Measurements from ENCODE around the gene PTPRF. TPM values are rescaled to one million over a fixed set of nuclear protein-coding genes. Genes with fewer than 3 reads are reported as not detected.

PTPRF gene
- 28.6 and 56.3 TPM in 2 replicates for total RNA-seq

GRCh38 chr1:43530483-43531106, at the start of gene PTPRF:
Gene PTPRF (plus strand): TSS chr1:43530883. CDS start chr1:43545076, 14,193 bp downstream.

Other genes with a start within 250 kb of the PTPRF start
- gene C1orf210, start 245.3 kb upstream of the PTPRF start, total RNA-seq, result not detected in 2 replicates
- gene TIE1, start 229.9 kb upstream of the PTPRF start, total RNA-seq, result 962 and 1,146 TPM in 2 replicates
- gene MPL, start 193.1 kb upstream of the PTPRF start, total RNA-seq, result 0.09 and 0.11 TPM in 2 replicates
- 8.3 and 10.1 TPM in 2 replicates for gene CDC20, start 171.9 kb upstream of the PTPRF start, total RNA-seq
- gene ELOVL1, start 162.9 kb upstream of the PTPRF start, total RNA-seq, result 38.4 and 54.4 TPM in 2 replicates
- 35.2 and 39.4 TPM in 2 replicates for gene MED8, start 141.1 kb upstream of the PTPRF start, total RNA-seq
- gene SZT2, start 141.0 kb upstream of the PTPRF start, total RNA-seq, result 14.5 and 14.6 TPM in 2 replicates
- gene HYI, start 77.0 kb upstream of the PTPRF start, total RNA-seq, result 24.5 and 82.0 TPM in 2 replicates
- 40.0 and 45.0 TPM in 2 replicates for gene KDM4A, start 119.3 kb downstream of the PTPRF start, total RNA-seq
- 6.1 and 6.8 TPM in 2 replicates for gene ST3GAL3, start 176.7 kb downstream of the PTPRF start, total RNA-seq

Data from dermis lymphatic vessel endothelial cell (primary cell).